ENCODE measurements around the gene ZSWIM1. TPM values are rescaled to one million over a fixed set of nuclear protein-coding genes. Genes with fewer than 3 reads are reported as not detected.

The ZSWIM1 gene
- total and polyA plus RNA-seq, 2 donors (not counting 3 experiments of a cell fraction or from before 2014, with no cell fraction given), result 8.5 to 10.0 TPM

GRCh38 chr20:45845452-45845851 lies 35.6 kb upstream of the ZSWIM1 start:
- Histone ChIP-seq H3K79me2 (ENCODE audit: control insufficient read depth, insufficient read depth, low read length) (no peaks in the 10 kb centered on the region), H3K4me3 (replicated peaks in 1 of 3; ENCODE audit: insufficient read depth in 1 of 3, low read depth in 1 of 3, low read length in 3 of 3) (no peak overlapping the region), H3K4me1 (ENCODE audit: control insufficient read depth, extremely low read depth, insufficient read depth, low read length) (no peaks in the 10 kb centered on the region), H2AFZ (ENCODE audit: low read depth, low read length) (no peak overlapping the region), H3K9ac (replicated peaks; ENCODE audit: extremely low read depth, insufficient read depth, low read length) (no peak overlapping the region), H3K4me2 (ENCODE audit: insufficient read depth, low read length) (no peak overlapping the region), H3K9me3 (replicated peaks; ENCODE audit: control insufficient read depth, insufficient read depth, low read length) (no peaks in the 10 kb centered on the region), H3K27me3 (ENCODE audit: control insufficient read depth in 2 of 2, insufficient read depth in 2 of 2, low read length in 2 of 2) (no peaks in the 10 kb centered on the region), H3K9me1 (replicated peaks; ENCODE audit: control insufficient read depth, extremely low read depth, insufficient read depth, low read length) (no peaks in the 10 kb centered on the region), H4K20me1 (replicated peaks; ENCODE audit: control insufficient read depth, extremely low read depth, insufficient read depth, low read length) (no peaks in the 10 kb centered on the region), H3K27ac (ENCODE audit: insufficient read depth, low read depth, low read length) (no peak overlapping the region), H3K36me3 (ENCODE audit: control insufficient read depth in 2 of 2, extremely low read depth in 1 of 2, insufficient read depth in 2 of 2, low read length in 2 of 2) (peaks cover 0 to 39% of the 10 kb centered on the region in 2 experiments)
- no TSS peak for BruUV-seq (replicated peaks)
- ChIA-PET POLR2A (no interaction called here), CTCF (no interaction called here)
- TF ChIP-seq, protein P1, sequence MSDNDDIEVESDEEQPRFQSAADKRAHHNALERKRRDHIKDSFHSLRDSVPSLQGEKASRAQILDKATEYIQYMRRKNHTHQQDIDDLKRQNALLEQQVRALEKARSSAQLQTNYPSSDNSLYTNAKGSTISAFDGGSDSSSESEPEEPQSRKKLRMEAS (IDR thresholded peaks at IDR 0.05; ENCODE audit: insufficient read depth, insufficient read length), result no peak
- TF ChIP-seq CTCF (IDR thresholded peaks at IDR 0.05; ENCODE audit: extremely low read depth in 1 of 2, insufficient read depth in 1 of 2, low read depth in 1 of 2, low read length in 2 of 2) (no peak), POLR2AphosphoS5 (IDR thresholded peaks at IDR 0.05; ENCODE audit: insufficient read depth, low read depth, low read length) (no peak), JUN (IDR thresholded peaks at IDR 0.05; ENCODE audit: borderline replicate concordance, insufficient read depth, insufficient read length, low read depth) (no peak), POLR2A (IDR thresholded peaks at IDR 0.05; ENCODE audit: low read depth, low read length) (no peak), MYC (IDR thresholded peaks at IDR 0.05; ENCODE audit: low read depth, low read length) (no peak), FOS (IDR thresholded peaks at IDR 0.05; ENCODE audit: borderline replicate concordance, insufficient read depth, low read length) (no peak), EZH2 (IDR thresholded peaks at IDR 0.05; ENCODE audit: borderline replicate concordance, low read depth, low read length, severe bottlenecking) (no peak), GATA2 (IDR thresholded peaks at IDR 0.05; ENCODE audit: insufficient read depth, insufficient read length, low read depth, low read length) (no peak)
- FAIRE-seq (no peak), DNase-seq (ENCODE audit: low read depth, low spot score) (no peak)
- intact Hi-C loops (cut with micrococcal nuclease), result no loop called here
- dilution Hi-C loops (cut with MboI; ENCODE audit: extremely low pct_ligation_motif_present, low sequenced_read_pairs), result no loop called here

Measured in endothelial cell of umbilical vein (primary cell).